NB4 (cell line): ENCODE measurements around the gene WDR86.

ENCODE experiments used
- CTCF ChIP-seq: IDR thresholded peaks from one replicate; pipeline ENCODE4 v1.5.1; 2012; ENCODE audit warnings: low read depth, low read length
- MAX ChIP-seq: IDR thresholded peaks from 2 replicates; pipeline ENCODE4 v1.6.1; 2011; ENCODE audit warnings: low read depth, low read length
- POLR2A ChIP-seq: IDR thresholded peaks from 2 replicates; pipeline ENCODE4 v1.6.1; 2011; ENCODE audit warnings: mild to moderate bottlenecking; ENCODE audit not compliant: insufficient read length; ENCODE audit errors: extremely low read depth

GRCh38 chr7:151427705-151428377 lies 18.0 kb upstream of the WDR86 start:
- TF ChIP-seq POLR2A (no peak), CTCF (no peak), MAX (no peak)
